ENCODE measurements around the gene TRIM66. TPM values are rescaled to one million over a fixed set of nuclear protein-coding genes. Genes with fewer than 3 reads are reported as not detected.

The TRIM66 gene
- total and polyA plus RNA-seq, 4 donors = 3.4 to 18.7 (median 8.9) TPM

GRCh38 chr11:8596504-8597046 lies 85.9 kb downstream of the TRIM66 start:
- Histone ChIP-seq H3K27ac (ENCODE audit: low read depth in 1 of 2, low read length in 2 of 2) (no peak overlapping the region), H3K4me3 (ENCODE audit: low read length in 2 of 2) (no peak overlapping the region), H3K9me3 (ENCODE audit: control insufficient read depth, low read length) (no peaks in the 10 kb centered on the region), H3K27me3 (ENCODE audit: control insufficient read depth in 1 of 2, insufficient read depth in 2 of 2, low read length in 1 of 2) (peaks cover 0 to 1% of the 10 kb centered on the region in 2 donors), H3K36me3 (ENCODE audit: control insufficient read depth in 1 of 2, insufficient read depth in 2 of 2, low read length in 1 of 2) (no peaks in the 10 kb centered on the region), H3K4me1 (ENCODE audit: control insufficient read depth in 1 of 2, insufficient read depth in 2 of 2, low read length in 2 of 2) (no peaks in the 10 kb centered on the region)
- ATAC-seq (ENCODE audit: low FRiP score) (no peak), DNase-seq (no peak)
- intact Hi-C loops (cut with DNase I) = no loop called here

GRCh38 chr11:8593935-8594909 lies 88.2 kb downstream of the TRIM66 start, which contains the start of gene STK33:
Gene STK33, minus strand, starts transcription at chr11:8594228. Its CDS starts 119,323 bp downstream, at chr11:8474905.
- H3K9me3 ChIP-seq (ENCODE audit: control insufficient read depth, low read length) = no peaks in the 10 kb centered on the region
- DNase-seq (peak in 1 of 2 donors; percentile 75), ATAC-seq (ENCODE audit: low FRiP score) (peak; percentile 62)
- no peak within 1 kb of the TSS for H3K27ac ChIP-seq (ENCODE audit: low read depth in 1 of 2, low read length in 2 of 2)
- peaks cover 0 to 1% of the 10 kb centered on the region in 2 donors for H3K27me3 ChIP-seq (ENCODE audit: control insufficient read depth in 1 of 2, insufficient read depth in 2 of 2, low read length in 1 of 2)
- no peaks in the 10 kb centered on the region for H3K36me3 ChIP-seq (ENCODE audit: control insufficient read depth in 1 of 2, insufficient read depth in 2 of 2, low read length in 1 of 2)
- H3K4me3 ChIP-seq (ENCODE audit: low read length in 2 of 2) = peak within 1 kb of the TSS; percentile 27 to 28
- 5 to 7% methylated on average over 44 to 55 of the region's 55 CpGs for WGBS, 2 donors
- intact Hi-C loops (cut with DNase I) = no loop called here
- no peaks in the 10 kb centered on the region for H3K4me1 ChIP-seq (ENCODE audit: control insufficient read depth in 1 of 2, insufficient read depth in 2 of 2, low read length in 2 of 2)

GRCh38 chr11:8593455-8593854 lies 89.0 kb downstream of the TRIM66 start:
- 19 to 28% methylated on average over 7 of the region's 7 CpGs for WGBS, 2 donors
- no peak overlapping the region for H3K27ac ChIP-seq (ENCODE audit: low read depth in 1 of 2, low read length in 2 of 2)
- intact Hi-C loops (cut with DNase I) = no loop called here

GRCh38 chr11:8587915-8588314 lies 94.5 kb downstream of the TRIM66 start:
- H3K4me1 ChIP-seq (ENCODE audit: control insufficient read depth in 1 of 2, insufficient read depth in 2 of 2, low read length in 2 of 2) = no peaks in the 10 kb centered on the region
- H3K27ac ChIP-seq (ENCODE audit: low read depth in 1 of 2, low read length in 2 of 2) = no peak overlapping the region
- DNase-seq (no peak), ATAC-seq (ENCODE audit: low FRiP score) (no peak)
- intact Hi-C loops (cut with DNase I) = no loop called here
- no peaks in the 10 kb centered on the region for H3K36me3 ChIP-seq (ENCODE audit: control insufficient read depth in 1 of 2, insufficient read depth in 2 of 2, low read length in 1 of 2)
- H3K4me3 ChIP-seq (ENCODE audit: low read length in 2 of 2) = no peak overlapping the region
- no peaks in the 10 kb centered on the region for H3K9me3 ChIP-seq (ENCODE audit: control insufficient read depth, low read length)
- no peaks in the 10 kb centered on the region for H3K27me3 ChIP-seq (ENCODE audit: control insufficient read depth in 1 of 2, insufficient read depth in 2 of 2, low read length in 1 of 2)

More at GRCh38 chr11:8593455-8593854, 89.0 kb downstream of the TRIM66 start:
- no peaks in the 10 kb centered on the region for H3K9me3 ChIP-seq (ENCODE audit: control insufficient read depth, low read length)
- peak overlapping the region in 1 of 2 donors; percentile 27 for H3K4me3 ChIP-seq (ENCODE audit: low read length in 2 of 2)
- H3K4me1 ChIP-seq (ENCODE audit: control insufficient read depth in 1 of 2, insufficient read depth in 2 of 2, low read length in 2 of 2) = no peaks in the 10 kb centered on the region
- H3K27me3 ChIP-seq (ENCODE audit: control insufficient read depth in 1 of 2, insufficient read depth in 2 of 2, low read length in 1 of 2) = peaks cover 0 to 1% of the 10 kb centered on the region in 2 donors
- H3K36me3 ChIP-seq (ENCODE audit: control insufficient read depth in 1 of 2, insufficient read depth in 2 of 2, low read length in 1 of 2) = no peaks in the 10 kb centered on the region
- DNase-seq (no peak), ATAC-seq (ENCODE audit: low FRiP score) (no peak)

DNA sequence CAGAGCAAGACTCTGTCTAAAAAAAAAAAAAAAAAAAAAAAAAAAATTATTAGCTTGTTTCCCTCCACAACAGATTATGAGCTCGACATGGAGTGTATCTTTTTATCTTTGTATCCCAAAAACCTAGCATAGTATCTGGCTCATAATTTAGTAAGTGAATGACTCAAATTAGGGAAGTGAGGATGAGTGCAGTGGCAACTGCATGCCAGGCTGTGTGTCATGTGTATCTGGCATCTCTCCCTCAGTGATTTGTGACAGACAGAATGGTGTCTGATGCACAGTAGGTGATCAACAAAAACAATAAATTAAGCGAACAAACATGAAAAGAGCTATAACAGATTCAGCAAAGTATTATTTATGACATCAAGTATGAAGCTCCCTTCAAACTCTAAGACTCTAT lies 95.7 kb downstream of the TRIM66 start:
- 90 to 92% methylated on average over 2 of the region's 2 CpGs for WGBS, 2 donors
- H3K4me1 ChIP-seq (ENCODE audit: control insufficient read depth in 1 of 2, insufficient read depth in 2 of 2, low read length in 2 of 2) = no peaks in the 10 kb centered on the region
- H3K27ac ChIP-seq (ENCODE audit: low read depth in 1 of 2, low read length in 2 of 2) = no peak overlapping the region
- ATAC-seq (ENCODE audit: low FRiP score) (no peak), DNase-seq (no peak)
- no peak overlapping the region for H3K4me3 ChIP-seq (ENCODE audit: low read length in 2 of 2)
- H3K36me3 ChIP-seq (ENCODE audit: control insufficient read depth in 1 of 2, insufficient read depth in 2 of 2, low read length in 1 of 2) = no peaks in the 10 kb centered on the region
- H3K9me3 ChIP-seq (ENCODE audit: control insufficient read depth, low read length) = no peaks in the 10 kb centered on the region
- intact Hi-C loops (cut with DNase I) = no loop called here
- no peaks in the 10 kb centered on the region for H3K27me3 ChIP-seq (ENCODE audit: control insufficient read depth in 1 of 2, insufficient read depth in 2 of 2, low read length in 1 of 2)

- no peak overlapping the region for H3K4me3 ChIP-seq (ENCODE audit: low read length in 2 of 2)
Observed at GRCh38 chr11:8586184-8586583, 96.3 kb downstream of the TRIM66 start.

DNA sequence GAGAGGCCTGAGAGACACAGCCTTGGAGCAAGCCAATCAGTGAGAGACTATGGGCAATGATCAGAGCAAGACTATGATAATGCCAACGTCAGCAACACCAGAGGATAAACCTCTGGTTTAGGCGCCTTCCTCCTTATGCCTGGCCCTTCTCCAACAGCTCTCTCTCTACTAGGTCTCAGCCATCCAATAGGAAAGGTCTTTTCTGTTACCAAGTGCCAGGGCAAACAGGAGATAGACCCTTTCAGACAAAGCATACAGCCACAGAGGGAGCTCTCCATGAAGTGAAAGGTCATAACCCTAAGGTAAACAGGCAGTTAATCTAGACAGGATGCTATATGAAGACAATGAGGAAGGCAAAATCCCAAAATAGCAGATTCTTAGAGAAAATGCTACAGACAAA lies 98.0 kb downstream of the TRIM66 start:
- no peak overlapping the region for H3K27ac ChIP-seq (ENCODE audit: low read depth in 1 of 2, low read length in 2 of 2)
- ATAC-seq (ENCODE audit: low FRiP score) = no peak
- no peaks in the 10 kb centered on the region for H3K9me3 ChIP-seq (ENCODE audit: control insufficient read depth, low read length)
- no peaks in the 10 kb centered on the region for H3K27me3 ChIP-seq (ENCODE audit: control insufficient read depth in 1 of 2, insufficient read depth in 2 of 2, low read length in 1 of 2)
- 54 to 57% methylated on average over 2 of the region's 2 CpGs for WGBS, 2 donors
- no peaks in the 10 kb centered on the region for H3K36me3 ChIP-seq (ENCODE audit: control insufficient read depth in 1 of 2, insufficient read depth in 2 of 2, low read length in 1 of 2)
- DNase-seq = no peak
- intact Hi-C loops (cut with DNase I) = no loop called here
- H3K4me1 ChIP-seq (ENCODE audit: control insufficient read depth in 1 of 2, insufficient read depth in 2 of 2, low read length in 2 of 2) = no peaks in the 10 kb centered on the region
- H3K4me3 ChIP-seq (ENCODE audit: low read length in 2 of 2) = no peak overlapping the region

More at GRCh38 chr11:8586184-8586583, 96.3 kb downstream of the TRIM66 start:
- no peaks in the 10 kb centered on the region for H3K27me3 ChIP-seq (ENCODE audit: control insufficient read depth in 1 of 2, insufficient read depth in 2 of 2, low read length in 1 of 2)
- no peak overlapping the region for H3K27ac ChIP-seq (ENCODE audit: low read depth in 1 of 2, low read length in 2 of 2)
- intact Hi-C loops (cut with DNase I) = no loop called here
- no peaks in the 10 kb centered on the region for H3K36me3 ChIP-seq (ENCODE audit: control insufficient read depth in 1 of 2, insufficient read depth in 2 of 2, low read length in 1 of 2)
- no peaks in the 10 kb centered on the region for H3K4me1 ChIP-seq (ENCODE audit: control insufficient read depth in 1 of 2, insufficient read depth in 2 of 2, low read length in 2 of 2)
- WGBS, 2 donors = 78 to 93% methylated on average over 1 of the region's 1 CpG
- H3K9me3 ChIP-seq (ENCODE audit: control insufficient read depth, low read length) = no peaks in the 10 kb centered on the region
- ATAC-seq (ENCODE audit: low FRiP score) = no peak
- no peak for DNase-seq

- H3K4me1 ChIP-seq (ENCODE audit: control insufficient read depth in 1 of 2, insufficient read depth in 2 of 2, low read length in 2 of 2) = no peaks in the 10 kb centered on the region
- DNase-seq (no peak), ATAC-seq (ENCODE audit: low FRiP score) (no peak)
- no peak overlapping the region for H3K27ac ChIP-seq (ENCODE audit: low read depth in 1 of 2, low read length in 2 of 2)
- intact Hi-C loops (cut with DNase I) = no loop called here
- no peaks in the 10 kb centered on the region for H3K9me3 ChIP-seq (ENCODE audit: control insufficient read depth, low read length)
- H3K36me3 ChIP-seq (ENCODE audit: control insufficient read depth in 1 of 2, insufficient read depth in 2 of 2, low read length in 1 of 2) = no peaks in the 10 kb centered on the region
- H3K4me3 ChIP-seq (ENCODE audit: low read length in 2 of 2) = no peak overlapping the region
- no peaks in the 10 kb centered on the region for H3K27me3 ChIP-seq (ENCODE audit: control insufficient read depth in 1 of 2, insufficient read depth in 2 of 2, low read length in 1 of 2)
- 12 to 25% methylated on average over 1 of the region's 1 CpG for WGBS, 2 donors
Observed at GRCh38 chr11:8584082-8584481, 98.4 kb downstream of the TRIM66 start.

DNA sequence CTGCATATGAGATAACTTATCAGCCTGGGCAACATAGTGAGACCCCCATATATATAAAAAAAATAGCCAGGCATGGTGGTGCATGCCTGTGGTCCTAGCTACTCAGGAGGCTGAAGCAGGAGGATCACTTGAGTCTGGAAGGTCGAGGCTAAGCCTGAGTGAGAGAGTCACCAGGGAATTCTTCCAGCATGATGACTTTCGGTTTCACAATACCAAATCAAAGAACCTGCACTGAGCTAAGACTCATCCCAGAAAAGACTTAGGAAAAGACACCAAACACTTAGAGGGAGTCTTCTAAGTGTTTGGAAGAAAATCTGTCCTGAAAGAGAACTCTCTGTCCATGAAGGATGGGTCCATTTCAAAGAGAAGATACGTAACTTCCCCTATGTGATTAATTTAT lies 101.2 kb downstream of the TRIM66 start:
- intact Hi-C loops (cut with DNase I) = no loop called here
- Histone ChIP-seq H3K36me3 (ENCODE audit: control insufficient read depth in 1 of 2, insufficient read depth in 2 of 2, low read length in 1 of 2) (no peaks in the 10 kb centered on the region), H3K4me3 (ENCODE audit: low read length in 2 of 2) (no peak overlapping the region), H3K27ac (ENCODE audit: low read depth in 1 of 2, low read length in 2 of 2) (no peak overlapping the region), H3K27me3 (ENCODE audit: control insufficient read depth in 1 of 2, insufficient read depth in 2 of 2, low read length in 1 of 2) (no peaks in the 10 kb centered on the region), H3K4me1 (ENCODE audit: control insufficient read depth in 1 of 2, insufficient read depth in 2 of 2, low read length in 2 of 2) (no peaks in the 10 kb centered on the region), H3K9me3 (ENCODE audit: control insufficient read depth, low read length) (no peaks in the 10 kb centered on the region)
- DNase-seq = no peak
- 95 to 96% methylated on average over 3 of the region's 3 CpGs for WGBS, 2 donors
- no peak for ATAC-seq (ENCODE audit: low FRiP score)
